Brain microvascular endothelial cell (primary cell): ENCODE data around the gene ARHGAP6.

ENCODE experiments used
- DNase-seq: peaks from one replicate; pipeline ENCODE4 v3.0.0-alpha.2; 2020
- H3K27ac ChIP-seq: fragments of 250-450 bp; sonication (Bioruptor Pico); 2 replicates; pipeline ENCODE4 v1.5.1; 2020; ENCODE audit warnings: mild to moderate bottlenecking, moderate library complexity
- H3K27me3 ChIP-seq: fragments of 250-450 bp; sonication (Bioruptor Pico); replicated peaks from 2 replicates; pipeline ENCODE4 v1.5.1; 2020; ENCODE audit warnings: mild to moderate bottlenecking
- H3K36me3 ChIP-seq: fragments of 250-450 bp; sonication (Bioruptor Pico); replicated peaks from 2 replicates; pipeline ENCODE4 v1.5.1; 2020; ENCODE audit warnings: mild to moderate bottlenecking
- H3K4me3 ChIP-seq: 2 replicates; pipeline ENCODE4 v1.5.1; 2011; ENCODE audit warnings: low read depth, mild to moderate bottlenecking, control low read depth, low read length, moderate library complexity
- in situ Hi-C: cut with HindIII; loops from 2 replicates; pipeline ENCODE4 v1.10.0; 2017; ENCODE audit warnings: low sequenced_read_pairs, low pct_ligation_motif_present
- TF ChIP-seq, protein P1 (sequence below): IDR thresholded peaks from 2 replicates; pipeline ENCODE4 v1.5.1; 2011; ENCODE audit warnings: low read depth, mild to moderate bottlenecking, moderate library complexity, low read length, control low read depth, inconsistent platforms; ENCODE audit errors: missing control alignments

The ARHGAP6 gene

DNA sequence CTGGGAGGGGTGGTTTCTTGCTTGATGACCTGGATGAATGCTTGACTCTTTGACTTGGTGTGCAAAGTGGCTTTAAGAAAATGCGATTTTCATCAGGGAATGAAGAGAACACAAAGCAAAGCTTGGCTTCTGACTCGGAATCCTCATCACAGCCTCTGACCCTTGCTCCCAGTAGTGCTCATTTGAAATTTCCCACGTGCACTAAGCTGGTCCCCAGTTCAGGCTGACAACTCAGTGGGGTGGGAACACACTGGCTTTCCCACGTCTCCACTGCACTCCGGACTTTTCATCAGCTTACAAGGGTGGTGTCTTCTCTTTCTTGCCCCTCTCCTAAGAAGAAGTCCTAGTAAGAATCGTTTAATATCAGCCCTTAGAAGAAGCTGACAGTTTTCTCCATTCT is 501.3 kb downstream of the ARHGAP6 start:
- in situ Hi-C loops, result no loop called here
- Histone ChIP-seq H3K4me3 (no peak overlapping the region), H3K36me3 (no peaks in the 10 kb centered on the region), H3K27me3 (no peaks in the 10 kb centered on the region), H3K27ac (no peak overlapping the region)
- TF ChIP-seq, protein P1, sequence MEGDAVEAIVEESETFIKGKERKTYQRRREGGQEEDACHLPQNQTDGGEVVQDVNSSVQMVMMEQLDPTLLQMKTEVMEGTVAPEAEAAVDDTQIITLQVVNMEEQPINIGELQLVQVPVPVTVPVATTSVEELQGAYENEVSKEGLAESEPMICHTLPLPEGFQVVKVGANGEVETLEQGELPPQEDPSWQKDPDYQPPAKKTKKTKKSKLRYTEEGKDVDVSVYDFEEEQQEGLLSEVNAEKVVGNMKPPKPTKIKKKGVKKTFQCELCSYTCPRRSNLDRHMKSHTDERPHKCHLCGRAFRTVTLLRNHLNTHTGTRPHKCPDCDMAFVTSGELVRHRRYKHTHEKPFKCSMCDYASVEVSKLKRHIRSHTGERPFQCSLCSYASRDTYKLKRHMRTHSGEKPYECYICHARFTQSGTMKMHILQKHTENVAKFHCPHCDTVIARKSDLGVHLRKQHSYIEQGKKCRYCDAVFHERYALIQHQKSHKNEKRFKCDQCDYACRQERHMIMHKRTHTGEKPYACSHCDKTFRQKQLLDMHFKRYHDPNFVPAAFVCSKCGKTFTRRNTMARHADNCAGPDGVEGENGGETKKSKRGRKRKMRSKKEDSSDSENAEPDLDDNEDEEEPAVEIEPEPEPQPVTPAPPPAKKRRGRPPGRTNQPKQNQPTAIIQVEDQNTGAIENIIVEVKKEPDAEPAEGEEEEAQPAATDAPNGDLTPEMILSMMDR, result no peak
- DNase-seq, result no peak

DNA sequence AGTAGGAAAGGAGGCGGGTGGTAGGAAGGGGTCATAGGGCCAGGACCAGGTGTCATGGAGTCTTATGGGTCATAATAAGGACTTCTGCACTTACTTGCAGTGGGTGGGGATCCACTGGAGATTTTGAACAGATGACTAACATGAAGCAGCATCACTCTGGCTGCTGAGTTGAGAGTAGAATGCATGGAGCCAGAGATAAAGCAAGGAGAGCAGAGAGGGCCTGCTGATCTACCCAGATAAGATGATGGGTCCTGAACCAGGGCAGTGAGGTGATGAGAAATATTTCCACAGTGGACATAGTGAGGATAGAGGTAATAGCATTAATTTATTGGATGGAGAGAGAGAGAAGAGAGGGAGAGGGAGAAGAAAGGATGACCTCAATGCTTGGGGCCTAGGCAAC is 506.6 kb downstream of the ARHGAP6 start:
- TF ChIP-seq, protein P1, result no peak

DNA sequence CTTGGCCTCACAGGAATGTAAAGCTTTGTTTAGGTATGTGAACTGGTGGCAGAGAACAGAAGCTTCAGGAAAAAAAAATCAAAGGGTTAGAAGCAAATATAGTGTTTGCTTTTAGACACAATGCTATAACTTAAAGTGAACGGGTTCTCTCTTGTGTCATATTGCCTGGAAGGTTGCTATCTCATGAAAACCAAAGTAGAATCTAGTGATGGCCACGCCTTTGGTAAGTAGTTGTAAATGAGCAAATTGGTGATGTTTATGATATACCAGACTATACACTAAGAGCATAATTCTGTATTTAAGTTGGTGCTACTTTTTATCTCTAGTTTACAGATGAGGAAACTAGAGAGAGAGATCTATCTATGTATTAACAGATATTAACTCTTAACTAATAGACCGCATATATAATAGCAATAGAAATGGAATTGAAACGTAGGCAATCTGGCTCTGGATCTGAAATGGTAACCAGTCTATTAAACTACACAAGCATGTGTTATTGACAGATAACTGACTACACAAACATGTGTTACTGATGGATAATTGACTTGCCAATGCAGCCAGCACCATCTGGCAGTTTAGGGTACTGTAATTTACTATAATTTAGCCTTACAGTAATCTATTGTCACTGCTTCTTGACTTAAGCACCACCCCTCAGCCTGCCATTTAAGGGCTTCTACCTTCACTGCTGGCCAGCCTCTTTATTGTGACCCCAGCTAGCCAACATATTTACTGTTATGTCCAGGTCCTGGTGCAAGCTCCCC is 513.7 kb downstream of the ARHGAP6 start:
- Histone ChIP-seq H3K27ac (no peak overlapping the region), H3K36me3 (no peaks in the 10 kb centered on the region), H3K4me3 (no peak overlapping the region), H3K27me3 (no peaks in the 10 kb centered on the region)
- in situ Hi-C loops, result no loop called here
- no peak for DNase-seq
- TF ChIP-seq, protein P1, result no peak

More for the DNA sequence above, 506.6 kb downstream of the ARHGAP6 start:
- Histone ChIP-seq H3K36me3 (no peaks in the 10 kb centered on the region), H3K27ac (no peak overlapping the region), H3K27me3 (no peaks in the 10 kb centered on the region), H3K4me3 (no peak overlapping the region)
- in situ Hi-C loops, result no loop called here
- DNase-seq, result no peak

DNA sequence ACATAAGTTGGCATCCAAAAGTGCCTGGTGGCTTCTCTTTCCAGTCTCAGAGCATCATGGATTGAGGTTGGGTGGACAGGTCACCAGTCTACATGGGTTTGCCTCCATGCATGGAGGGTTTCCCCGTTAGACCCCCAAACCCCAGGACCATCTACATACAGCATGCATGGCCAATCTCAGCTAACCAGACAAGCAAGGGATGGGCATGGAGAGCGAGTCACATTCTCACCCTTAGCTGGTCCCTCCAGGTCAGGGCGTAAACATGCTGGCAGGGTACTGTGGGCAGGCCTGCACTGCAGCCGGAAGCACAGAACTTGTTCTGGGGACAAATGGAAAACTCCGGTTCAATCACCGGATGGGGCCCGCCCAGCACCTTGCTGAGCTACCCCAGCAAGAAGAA is 517.3 kb downstream of the ARHGAP6 start:
- in situ Hi-C loops, result no loop called here
- TF ChIP-seq, protein P1, result no peak
- Histone ChIP-seq H3K27me3 (no peaks in the 10 kb centered on the region), H3K36me3 (no peaks in the 10 kb centered on the region), H3K4me3 (no peak overlapping the region), H3K27ac (no peak overlapping the region)
- no peak for DNase-seq

DNA sequence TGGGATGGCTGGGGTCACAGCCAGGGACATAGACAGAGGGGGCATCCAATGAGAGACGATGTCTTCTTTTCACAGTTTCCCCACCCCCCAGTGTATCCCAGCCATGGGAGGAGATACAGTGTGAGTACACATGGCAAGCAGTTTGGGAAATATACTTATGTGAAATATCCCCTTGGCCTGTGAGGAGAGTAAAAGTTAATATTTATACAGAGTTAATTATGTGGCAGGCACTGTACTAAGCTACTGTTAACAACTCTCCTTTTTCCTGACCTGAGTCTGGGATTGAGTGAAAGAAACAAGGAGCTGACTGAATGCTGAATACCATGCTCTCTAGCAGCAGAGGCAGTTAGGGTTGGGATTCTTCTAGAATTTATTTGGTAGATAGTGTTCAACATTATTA is 519.3 kb downstream of the ARHGAP6 start:
- in situ Hi-C loops, result no loop called here

More for the DNA sequence above, 519.3 kb downstream of the ARHGAP6 start:
- TF ChIP-seq, protein P1, result no peak
- no peaks in the 10 kb centered on the region for H3K27me3 ChIP-seq
- no peak overlapping the region for H3K27ac ChIP-seq
- DNase-seq, result no peak
- H3K4me3 ChIP-seq, result no peak overlapping the region
- H3K36me3 ChIP-seq, result no peaks in the 10 kb centered on the region
